H1 (cell line): ENCODE measurements around the gene SORL1-AS1.

Experiments
- CTCF ChIA-PET: fragments of 300-600 bp; sonication (Branson Sonifier 250); formaldehyde crosslinking; loops from one replicate; lab custom pipeline; 2021; ENCODE audit not compliant: partially characterized antibody; lab: Charles Lee
- POLR2A ChIA-PET: fragments of 300-600 bp; sonication (Branson Sonifier 250); formaldehyde crosslinking; loops from one replicate; lab custom pipeline; 2021; ENCODE audit warnings: inconsistent platforms; ENCODE audit not compliant: partially characterized antibody; lab: Charles Lee
- DNase-seq, 2 experiments: peaks; one replicate each; pipeline versions ENCODE4 v3.0.0 to v3.0.0-alpha.2; 2010 to 2022; ENCODE audit warnings: low spot score in 2 of 2, low read depth in 1 of 2, mixed read lengths in 1 of 2
- FAIRE-seq: peaks from 2 replicates; lab custom pipeline; 2011; peaks lifted over from hg19 to GRCh38; lab: Jason Lieb, UNC
- H2AFZ ChIP-seq: 2 replicates; pipeline ENCODE4 v1.8.1; 2012; ENCODE audit warnings: low read length, inconsistent platforms
- H2AK5ac ChIP-seq: 2 replicates; pipeline ENCODE4 v1.6.1; 2013; ENCODE audit warnings: low read depth, low read length
- H2BK120ac ChIP-seq: replicated peaks from 2 replicates; pipeline ENCODE3; 2013; ENCODE audit warnings: low read depth, low read length, inconsistent platforms
- H2BK12ac ChIP-seq: 2 replicates; pipeline ENCODE4 v1.6.1; 2013; ENCODE audit warnings: low read depth, low read length
- H2BK15ac ChIP-seq: 2 replicates; pipeline ENCODE4 v1.6.1; 2013; ENCODE audit warnings: low read length
- H2BK20ac ChIP-seq: 2 replicates; pipeline ENCODE4 v1.6.1; 2013; ENCODE audit warnings: low read length
- H2BK5ac ChIP-seq: 2 replicates; pipeline ENCODE4 v1.6.1; 2013; ENCODE audit warnings: low read depth, low read length
- H3K14ac ChIP-seq: 2 replicates; pipeline ENCODE4 v1.6.1; 2013; ENCODE audit warnings: inconsistent platforms; ENCODE audit not compliant: insufficient read length
- H3K18ac ChIP-seq: 2 replicates; pipeline ENCODE4 v1.6.1; 2013; ENCODE audit warnings: low read length; ENCODE audit errors: extremely low read depth
- H3K23ac ChIP-seq: 2 replicates; pipeline ENCODE4 v1.6.1; 2013; ENCODE audit warnings: inconsistent platforms; ENCODE audit not compliant: insufficient read length
- H3K23me2 ChIP-seq: 2 replicates; pipeline ENCODE4 v1.6.1; 2013; ENCODE audit warnings: low read depth, low read length
- H3K27ac ChIP-seq: 2 replicates; pipeline ENCODE4 v1.6.1; 2011; ENCODE audit warnings: low read depth, low read length, inconsistent platforms
- H3K27me3 ChIP-seq, 4 experiments: replicated peaks in 1 of 4; 1 replicate in 1 of 4; 2 replicates in 3 of 4; pipeline versions ENCODE4 v1.6.1 to v1.8.1; 2011 to 2013; ENCODE audit warnings: low read length in 3 of 4, mild to moderate bottlenecking in 3 of 4, inconsistent platforms in 2 of 4, mixed read lengths in 2 of 4, moderate library complexity in 1 of 4; ENCODE audit not compliant: control insufficient read depth in 3 of 4, insufficient read depth in 3 of 4; ENCODE audit errors: extremely low read depth in 1 of 4
- H3K36me3 ChIP-seq, 4 experiments: 2 replicates each; pipeline versions ENCODE4 v1.6.1 to v1.8.1; 2011 to 2013; ENCODE audit warnings: mild to moderate bottlenecking in 4 of 4, low read length in 3 of 4, moderate library complexity in 2 of 4, control low read depth in 1 of 4, inconsistent platforms in 1 of 4; ENCODE audit not compliant: insufficient read depth in 4 of 4, control insufficient read depth in 2 of 4
- H3K4ac ChIP-seq: replicated peaks from 2 replicates; pipeline ENCODE3; 2013; ENCODE audit warnings: low read length, low read depth, mixed read lengths, inconsistent platforms; ENCODE audit not compliant: insufficient read length
- H3K4me1 ChIP-seq, 4 experiments: replicated peaks in 1 of 4; 1 replicate in 1 of 4; 2 replicates in 3 of 4; pipeline versions ENCODE4 v1.6.1 to v1.8.1; 2011 to 2013; ENCODE audit warnings: low read length in 3 of 4, inconsistent platforms in 2 of 4, mixed read lengths in 1 of 4; ENCODE audit not compliant: insufficient read depth in 4 of 4, control insufficient read depth in 3 of 4
- H3K4me2 ChIP-seq, 2 experiments: 2 replicates each; pipeline versions ENCODE4 v1.6.1 to v1.8.1; 2011 to 2013; ENCODE audit warnings: low read depth in 2 of 2, low read length in 2 of 2, control low read depth in 1 of 2, inconsistent platforms in 1 of 2, mild to moderate bottlenecking in 1 of 2; ENCODE audit not compliant: insufficient read depth in 1 of 2
- H3K4me3 ChIP-seq, 4 experiments: fragments of 200-600, 300-600 bp in 1 of 4; sonication (generic), shearing (Covaris generic), sonication (Bioruptor Twin) in 1 of 4; 2 replicates each; pipeline versions ENCODE4 v1.5.1 to v1.8.1; 2011 to 2016; ENCODE audit warnings: low read length in 4 of 4, low read depth in 3 of 4, control low read depth in 2 of 4, inconsistent platforms in 2 of 4, mild to moderate bottlenecking in 2 of 4, mixed read lengths in 1 of 4, moderate library complexity in 1 of 4; ENCODE audit not compliant: insufficient read depth in 2 of 4; ENCODE audit errors: extremely low read depth in 1 of 4
- H3K56ac ChIP-seq: replicated peaks from 2 replicates; pipeline ENCODE3; 2013; ENCODE audit warnings: low read depth, mild to moderate bottlenecking, mixed read lengths, low read length, inconsistent platforms; ENCODE audit not compliant: insufficient read length
- H3K79me1 ChIP-seq: 2 replicates; pipeline ENCODE4 v1.6.1; 2013; ENCODE audit warnings: low read depth, low read length, control low read depth
- H3K79me2 ChIP-seq, 2 experiments: 2 replicates each; pipeline versions ENCODE4 v1.6.1 to v1.8.1; 2012 to 2013; ENCODE audit warnings: low read length in 2 of 2, mild to moderate bottlenecking in 2 of 2, inconsistent platforms in 1 of 2; ENCODE audit not compliant: insufficient read depth in 2 of 2, control insufficient read depth in 1 of 2
- H3K9ac ChIP-seq, 4 experiments: replicated peaks in 1 of 4; 1 replicate in 1 of 4; 2 replicates in 3 of 4; pipeline versions ENCODE4 v1.6.1 to v1.8.1; 2011 to 2013; ENCODE audit warnings: low read depth in 3 of 4, low read length in 3 of 4, control low read depth in 2 of 4, mild to moderate bottlenecking in 2 of 4, moderate library complexity in 2 of 4, inconsistent platforms in 1 of 4; ENCODE audit errors: extremely low read depth in 1 of 4
- H3K9me3 ChIP-seq, 2 experiments: 2 replicates each; pipeline versions ENCODE4 v1.6.1 to v1.8.1; 2012 to 2013; ENCODE audit warnings: mild to moderate bottlenecking in 2 of 2, moderate library complexity in 2 of 2, control low read depth in 1 of 2, inconsistent platforms in 1 of 2, low read depth in 1 of 2, low read length in 1 of 2, mixed read lengths in 1 of 2; ENCODE audit not compliant: insufficient read depth in 2 of 2
- H4K20me1 ChIP-seq, 2 experiments: replicated peaks in 1 of 2; 2 replicates each; pipeline versions ENCODE3 to v1.8.1; 2011 to 2013; ENCODE audit warnings: inconsistent platforms in 2 of 2, low read length in 2 of 2, mild to moderate bottlenecking in 1 of 2; ENCODE audit not compliant: insufficient read depth in 2 of 2, control insufficient read depth in 1 of 2
- H4K5ac ChIP-seq: 2 replicates; pipeline ENCODE4 v1.6.1; 2013; ENCODE audit warnings: low read length, low read depth, mixed read lengths, inconsistent platforms; ENCODE audit not compliant: insufficient read length
- H4K8ac ChIP-seq: 2 replicates; pipeline ENCODE4 v1.8.0; 2013; ENCODE audit warnings: mild to moderate bottlenecking, moderate library complexity, low read length, inconsistent platforms; ENCODE audit not compliant: insufficient read depth; ENCODE audit errors: extremely low read depth
- H4K91ac ChIP-seq: replicated peaks from 2 replicates; pipeline ENCODE3; 2013; ENCODE audit warnings: low read length, mixed read lengths, inconsistent platforms; ENCODE audit not compliant: insufficient read length
- CBX5 ChIP-seq: fragments of 300-800, 300-1000 bp; sonication (generic); IDR thresholded peaks from 2 replicates; pipeline ENCODE4 v1.7.1; 2016; ENCODE audit warnings: antibody characterized with exemption, low read length, low read depth
- CHD2 ChIP-seq: IDR thresholded peaks from 2 replicates; pipeline ENCODE4 v1.6.1; 2012; ENCODE audit warnings: low read length, improper control_type of control experiment
- GABPA ChIP-seq: IDR thresholded peaks from 2 replicates; pipeline ENCODE4 v1.6.1; 2011; ENCODE audit warnings: mild to moderate bottlenecking, low read length, moderate library complexity, borderline replicate concordance; ENCODE audit not compliant: insufficient read depth
- POU5F1 ChIP-seq: IDR thresholded peaks from 2 replicates; pipeline ENCODE4 v1.6.1; 2011; ENCODE audit warnings: low read depth, mild to moderate bottlenecking, low read length, moderate library complexity
- RFX5 ChIP-seq: IDR thresholded peaks from 2 replicates; pipeline ENCODE4 v1.6.1; 2011; ENCODE audit warnings: low read depth, low read length, improper control_type of control experiment, borderline replicate concordance
- SIN3A ChIP-seq, 2 experiments: IDR thresholded peaks in 1 of 2; conservative IDR thresholded peaks in 1 of 2; 2 replicates each; pipeline ENCODE4 v1.6.1; 2011 to 2012; ENCODE audit warnings: low read length in 2 of 2, improper control_type of control experiment in 1 of 2, low read depth in 1 of 2, mild to moderate bottlenecking in 1 of 2
- SP4 ChIP-seq: IDR thresholded peaks from 2 replicates; pipeline ENCODE4 v1.6.1; 2012; ENCODE audit warnings: low read length, inconsistent platforms
- TBP ChIP-seq: IDR thresholded peaks from 2 replicates; pipeline ENCODE4 v1.6.1; 2011; ENCODE audit warnings: low read depth, low read length, improper control_type of control experiment
- YY1 ChIP-seq: IDR thresholded peaks from 2 replicates; pipeline ENCODE4 v1.6.1; 2011; ENCODE audit warnings: low read depth, mild to moderate bottlenecking, low read length
- WGBS, 2 experiments: shearing (Covaris generic) in 1 of 2; methylation state at CpG; one replicate each; pipeline versions ENCODE4 v1.1.6 to v1.1.7; 2013 to 2015; ENCODE audit warnings: low lambda C conversion rate in 2 of 2, mixed read lengths in 2 of 2, inconsistent platforms in 1 of 2, low coverage in 1 of 2, missing lambda C conversion rate in 1 of 2; ENCODE audit not compliant: insufficient replicate concordance in 2 of 2, insufficient coverage in 1 of 2, insufficient read length in 1 of 2; ENCODE audit errors: extremely low coverage in 1 of 2, missing lambda C conversion rate in 1 of 2; 5-methylcytosine and 5-hydroxymethylcytosine counted together
- TF ChIP-seq, protein P1 (sequence below): IDR thresholded peaks from 2 replicates; pipeline ENCODE4 v1.6.1; 2012; ENCODE audit warnings: inconsistent platforms

The SORL1-AS1 gene

DNA sequence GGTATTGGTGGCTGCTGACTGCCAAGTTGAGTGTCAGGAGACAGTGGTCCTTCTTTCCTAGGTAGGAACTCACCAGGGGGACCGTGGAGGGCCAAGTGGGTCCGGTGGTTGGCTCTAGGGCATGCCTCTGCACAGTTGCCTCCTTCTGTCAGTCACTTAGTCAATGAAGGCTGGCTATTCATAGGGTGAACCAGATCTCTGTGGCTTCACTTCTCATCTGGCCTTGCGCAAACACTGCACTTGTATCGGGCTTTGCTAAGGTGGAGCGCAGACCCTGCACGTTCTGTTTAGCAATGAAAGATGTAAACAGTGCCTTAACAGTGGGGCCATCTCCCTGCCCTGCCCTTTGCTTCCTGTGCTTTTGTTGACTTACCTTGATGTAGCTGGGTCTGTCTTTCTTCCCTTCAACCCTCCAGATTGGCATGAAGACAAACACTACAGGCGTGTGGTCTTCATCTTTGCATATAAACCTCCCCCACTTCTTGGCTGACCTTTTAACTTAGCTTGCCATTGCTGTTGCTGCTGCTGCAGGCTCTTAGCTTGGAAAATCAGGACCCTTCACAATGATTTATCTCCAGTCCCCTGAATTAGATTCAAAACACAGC is 6.7 kb upstream of the SORL1-AS1 start:
- no peak overlapping the region for H3K56ac ChIP-seq
- H3K4me1 ChIP-seq = peaks cover 14 to 31% (median 25%) of the 10 kb centered on the region in 4 experiments
- peaks cover 18 to 97% of the 10 kb centered on the region in 2 experiments for H3K79me2 ChIP-seq
- no peak overlapping the region for H3K18ac ChIP-seq
- no peak overlapping the region for H2BK5ac ChIP-seq
- ChIA-PET CTCF (interaction anchor here (0.8 to 2.0 kb wide), 5 partner anchors 12 to 24 kb away, joined by 3 to 4 read pairs (median 3); no protein-coding TSS in a partner anchor), POLR2A (interaction anchor here (1.2 kb wide), 1 partner anchor 8 kb away, joined by 3 read pairs; the partner anchor contains the start of gene SORL1)
- no peak overlapping the region for H3K4me2 ChIP-seq
- no peaks in the 10 kb centered on the region for H3K23me2 ChIP-seq
- no peak overlapping the region for H3K27ac ChIP-seq
- H2AK5ac ChIP-seq = no peak overlapping the region
- H3K9me3 ChIP-seq = no peaks in the 10 kb centered on the region
- no peaks in the 10 kb centered on the region; a peak in 1 of 8 replicates for H3K36me3 ChIP-seq
- no peak overlapping the region for H2BK120ac ChIP-seq
- no peak overlapping the region for H2BK20ac ChIP-seq
- no peak overlapping the region for H3K23ac ChIP-seq
- no peaks in the 10 kb centered on the region for H3K27me3 ChIP-seq
- H4K8ac ChIP-seq = no peak overlapping the region
- no peak overlapping the region for H3K4ac ChIP-seq
- H2BK15ac ChIP-seq = no peak overlapping the region
- no peak overlapping the region for H4K91ac ChIP-seq
- 90% methylated on average over 7 of the region's 7 CpGs; no CpG with 5 or more reads in 1 of the 2 experiments for WGBS, 2 experiments
- no peak overlapping the region for H2BK12ac ChIP-seq
- FAIRE-seq (no peak), DNase-seq (no peak)
- no peak overlapping the region for H4K5ac ChIP-seq
- no peak overlapping the region for H3K4me3 ChIP-seq
- H4K20me1 ChIP-seq = peaks cover 0 to 4% of the 10 kb centered on the region in 2 experiments
- H2AFZ ChIP-seq = no peak overlapping the region
- no peak for TF ChIP-seq RFX5
- TF ChIP-seq SIN3A (conservative IDR thresholded peaks at IDR 0.05 in 1 of 2, IDR thresholded peaks at IDR 0.05 in 1 of 2; ENCODE audit: low read depth in 1 of 2, low read length in 2 of 2) = no peak
- TF ChIP-seq SP4 = no peak
- TF ChIP-seq POU5F1 = no peak
- TF ChIP-seq CHD2 = no peak
- TF ChIP-seq TBP = no peak
- no peak for TF ChIP-seq CBX5
- TF ChIP-seq GABPA = no peak
- no peak for TF ChIP-seq YY1
- TF ChIP-seq, protein P1, sequence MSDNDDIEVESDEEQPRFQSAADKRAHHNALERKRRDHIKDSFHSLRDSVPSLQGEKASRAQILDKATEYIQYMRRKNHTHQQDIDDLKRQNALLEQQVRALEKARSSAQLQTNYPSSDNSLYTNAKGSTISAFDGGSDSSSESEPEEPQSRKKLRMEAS = no peak
- no peak overlapping the region for H3K14ac ChIP-seq
- no peak overlapping the region for H3K9ac ChIP-seq
- H3K79me1 ChIP-seq = peaks cover 26% of the 10 kb centered on the region
